Kidney tubule cell (primary cell): ENCODE results near the gene SLC17A4.

Experiments used
- DNase-seq: peaks from one replicate; pipeline ENCODE4 v3.0.0-alpha.2; 2018; ENCODE audit warnings: low spot score

SLC17A4 gene

DNA sequence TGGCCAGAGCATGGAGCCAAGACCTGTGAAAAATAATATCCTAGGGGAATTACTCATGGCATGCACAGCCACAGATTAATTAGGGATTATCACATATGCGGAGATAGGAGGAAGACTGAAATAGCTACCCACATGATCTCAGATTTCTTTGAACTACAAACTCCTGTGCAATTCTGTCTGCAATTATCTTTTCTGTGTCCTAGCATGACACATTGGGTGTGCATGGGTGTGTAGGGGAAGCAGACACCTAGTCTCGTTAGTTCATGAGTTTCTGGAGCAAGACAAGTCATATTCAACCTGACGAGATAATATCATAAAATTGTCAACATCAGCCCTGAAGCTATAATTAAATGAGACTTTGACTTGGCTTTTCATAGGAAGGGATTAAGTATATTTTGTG lies 3.6 kb upstream of the SLC17A4 start:
- DNase-seq: no peak

GRCh38 chr6:25753079-25753478 lies 1.5 kb upstream of the SLC17A4 start:
- no peak for DNase-seq

DNA sequence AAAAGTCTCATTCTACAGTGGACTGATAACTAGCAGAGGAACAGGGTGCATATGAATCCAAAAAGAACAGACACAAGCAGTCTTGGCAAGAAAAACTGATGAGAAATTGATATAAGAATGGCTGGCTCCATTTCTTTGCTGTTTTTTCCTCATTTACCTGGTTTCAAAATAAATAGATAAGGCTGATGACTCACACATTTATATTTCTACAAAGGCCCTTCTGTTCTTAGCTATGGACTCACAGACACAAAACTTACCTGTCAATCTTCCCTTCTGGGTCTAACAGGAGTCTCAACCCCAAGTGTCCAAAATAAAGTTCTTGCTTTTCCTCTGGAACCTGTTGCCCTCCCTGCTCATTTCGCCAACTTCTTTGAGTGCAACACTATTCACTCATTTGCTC lies 941 bp downstream of the SLC17A4 start:
- DNase-seq: no peak

GRCh38 chr6:25756382-25757363 lies 2.1 kb downstream of the SLC17A4 start:
- DNase-seq: no peak

- DNase-seq: no peak
Measured at GRCh38 chr6:25757936-25758642, 3.5 kb downstream of the SLC17A4 start.

DNA sequence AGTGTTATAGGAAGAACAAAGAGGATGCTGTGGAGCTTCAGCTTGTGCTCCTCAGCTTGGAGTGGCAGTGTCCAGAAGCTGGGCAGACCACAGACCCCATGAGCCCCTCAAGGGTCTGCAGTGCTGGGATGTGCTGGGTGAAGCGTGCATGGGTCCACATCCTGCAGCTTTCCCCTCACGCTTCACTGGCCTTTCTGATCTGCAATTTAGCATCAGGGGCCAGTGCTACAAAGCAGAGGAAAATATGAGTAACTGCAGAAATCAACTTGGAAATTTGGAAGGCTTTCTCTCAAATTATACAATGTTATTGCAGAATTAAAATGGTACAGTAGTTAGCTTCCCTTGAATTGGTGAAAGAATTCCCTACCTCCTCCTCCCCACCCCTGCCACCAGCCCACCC lies 10.1 kb downstream of the SLC17A4 start:
- DNase-seq: no peak

- no peak for DNase-seq
Measured at GRCh38 chr6:25768566-25768965, 14.0 kb downstream of the SLC17A4 start.

- peak; percentile 87 for DNase-seq
Measured at GRCh38 chr6:25769983-25770382, 15.4 kb downstream of the SLC17A4 start.

- no peak for DNase-seq
Measured at GRCh38 chr6:25774120-25774715, 19.7 kb downstream of the SLC17A4 start.

GRCh38 chr6:25777031-25777430 lies 22.5 kb downstream of the SLC17A4 start:
- DNase-seq: no peak

GRCh38 chr6:25777856-25778649 lies 23.5 kb downstream of the SLC17A4 start:
- no peak for DNase-seq

DNA sequence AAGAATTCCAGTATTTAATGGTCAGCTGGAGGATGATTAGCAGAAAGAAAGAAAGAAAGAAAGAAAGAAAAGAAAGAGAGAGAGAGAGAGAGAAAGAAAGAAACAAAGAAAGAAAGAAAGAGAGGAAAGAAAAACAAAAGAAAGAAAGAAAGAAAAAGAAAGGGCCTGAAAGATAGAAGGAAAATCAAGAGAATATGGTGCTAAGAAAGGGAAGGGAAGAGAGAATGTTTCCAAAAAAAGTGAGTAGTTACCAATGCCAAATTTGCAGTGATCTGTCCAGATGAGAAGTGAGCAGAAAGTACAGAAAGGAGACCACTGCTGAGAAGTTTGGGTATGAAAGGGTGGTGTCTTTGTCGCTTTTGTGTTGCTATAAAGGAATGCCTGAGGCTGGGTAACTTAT lies 26.6 kb downstream of the SLC17A4 start:
- DNase-seq: no peak

DNA sequence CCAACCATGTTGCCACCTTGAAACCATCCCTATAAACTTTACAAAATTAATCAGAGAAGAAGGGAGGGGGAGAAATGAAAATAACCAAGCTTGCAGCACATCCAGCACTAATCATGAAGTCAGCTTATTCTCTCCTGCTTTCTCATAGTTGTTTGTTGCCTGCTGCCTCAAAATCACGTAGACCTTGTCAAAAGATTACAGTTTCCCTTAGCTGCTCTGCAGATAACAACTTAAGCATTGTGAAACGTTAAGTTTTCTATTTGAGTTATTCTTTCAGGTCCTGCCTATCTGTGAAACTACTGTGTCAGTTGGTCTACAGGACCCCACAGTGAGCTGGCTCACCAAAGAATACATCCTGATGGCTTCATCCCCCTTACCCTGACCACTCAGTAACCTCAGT lies 32.9 kb downstream of the SLC17A4 start:
- no peak for DNase-seq

GRCh38 chr6:25788305-25788922 lies 33.9 kb downstream of the SLC17A4 start:
- DNase-seq: peak; percentile 52

DNA sequence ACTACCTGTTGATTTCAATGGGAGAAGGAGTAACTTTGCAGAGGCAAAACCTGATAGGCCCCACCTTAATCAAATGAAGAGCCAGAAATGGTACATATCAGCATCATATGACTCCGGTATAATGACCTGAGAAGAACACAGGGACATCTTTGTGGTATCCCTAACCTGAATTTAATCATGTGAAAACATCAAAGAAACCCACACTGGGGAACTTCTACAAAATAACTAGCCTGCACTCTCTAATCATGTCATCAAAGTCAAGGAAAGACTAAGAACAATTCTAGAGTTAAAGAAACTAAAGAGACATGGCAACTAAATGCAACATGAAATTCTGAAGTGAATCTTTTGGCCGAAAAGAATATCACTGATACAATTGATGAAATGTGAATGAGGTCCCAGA lies 34.9 kb downstream of the SLC17A4 start:
- DNase-seq: no peak

DNA sequence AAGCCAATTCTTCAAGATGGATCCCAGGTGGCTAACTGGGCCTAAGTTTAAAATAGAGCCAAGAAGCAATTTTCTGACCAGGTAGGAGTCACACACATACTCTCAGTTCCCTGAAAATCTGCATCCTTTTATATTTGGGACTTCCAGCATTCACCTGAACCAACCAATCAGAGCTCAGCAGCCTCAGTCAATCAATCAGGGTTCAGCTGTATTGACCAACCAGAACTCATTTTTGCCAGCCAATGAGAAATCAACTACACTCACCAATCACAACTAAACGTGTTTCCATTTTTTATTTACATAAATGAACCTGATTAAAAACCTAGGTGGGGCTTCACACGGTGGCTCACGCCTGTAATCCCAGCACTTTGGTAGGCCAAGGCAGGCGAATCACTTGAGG lies 37.5 kb downstream of the SLC17A4 start:
- no peak for DNase-seq

- no peak for DNase-seq
Measured at GRCh38 chr6:25793970-25794369, 39.4 kb downstream of the SLC17A4 start.

DNA sequence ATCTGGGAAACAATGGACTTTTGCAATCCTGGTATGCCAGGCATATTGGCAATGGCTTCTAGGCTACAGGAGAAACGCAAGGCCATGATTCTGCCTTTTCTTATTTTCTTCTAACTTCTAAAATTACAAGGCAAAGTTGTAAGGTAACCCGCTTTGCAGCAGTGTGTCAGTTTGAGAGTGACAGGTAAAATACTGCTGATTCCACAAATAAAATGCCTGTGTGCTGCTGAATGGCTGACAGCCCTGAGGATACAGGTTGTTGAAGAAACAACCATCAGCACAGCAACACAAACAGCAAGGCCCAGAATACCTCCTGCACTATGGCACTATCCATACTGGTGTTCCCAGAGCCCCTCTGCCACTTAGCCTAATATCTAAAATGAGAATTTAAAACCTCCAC lies 40.2 kb downstream of the SLC17A4 start:
- DNase-seq: no peak

- no peak for DNase-seq
Measured at GRCh38 chr6:25801436-25801835, 46.9 kb downstream of the SLC17A4 start.

DNA sequence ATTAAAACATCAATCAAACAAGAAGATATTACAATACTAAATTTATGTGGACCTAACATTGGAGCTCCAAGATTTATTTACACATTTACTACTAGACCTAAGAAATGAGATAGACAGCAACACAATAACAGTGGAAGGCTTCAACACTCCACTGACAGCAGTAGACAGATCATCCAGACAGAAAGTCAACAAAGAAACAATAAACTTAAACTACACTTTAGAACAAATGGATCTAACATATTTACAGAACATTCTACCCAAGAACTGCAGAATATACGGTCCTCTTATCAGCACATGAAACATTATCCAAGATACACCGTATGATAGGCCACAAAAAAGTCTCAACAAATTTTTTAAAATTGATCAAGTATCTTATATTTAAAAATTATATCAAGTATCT lies 50.3 kb downstream of the SLC17A4 start:
- no peak for DNase-seq

DNA sequence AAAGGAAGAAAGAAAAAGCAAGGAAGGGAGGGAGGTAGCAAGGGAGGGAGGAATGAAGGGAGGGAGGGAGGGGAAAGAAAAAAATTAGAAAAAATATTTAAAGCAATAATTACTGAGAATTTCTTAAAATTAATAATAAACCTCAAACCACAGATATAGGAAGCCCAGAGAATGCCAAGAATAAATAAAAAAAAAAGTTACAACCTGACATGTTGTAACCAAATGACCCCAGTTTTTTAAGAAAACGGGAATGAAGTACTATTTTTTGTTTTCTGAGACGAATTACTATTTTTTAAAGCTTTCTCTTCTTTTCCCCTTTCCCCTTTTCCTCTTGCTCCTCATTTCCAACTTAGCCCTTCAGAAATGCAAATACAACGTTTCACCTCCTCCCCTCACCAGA lies 60.7 kb downstream of the SLC17A4 start:
- no peak for DNase-seq

DNA sequence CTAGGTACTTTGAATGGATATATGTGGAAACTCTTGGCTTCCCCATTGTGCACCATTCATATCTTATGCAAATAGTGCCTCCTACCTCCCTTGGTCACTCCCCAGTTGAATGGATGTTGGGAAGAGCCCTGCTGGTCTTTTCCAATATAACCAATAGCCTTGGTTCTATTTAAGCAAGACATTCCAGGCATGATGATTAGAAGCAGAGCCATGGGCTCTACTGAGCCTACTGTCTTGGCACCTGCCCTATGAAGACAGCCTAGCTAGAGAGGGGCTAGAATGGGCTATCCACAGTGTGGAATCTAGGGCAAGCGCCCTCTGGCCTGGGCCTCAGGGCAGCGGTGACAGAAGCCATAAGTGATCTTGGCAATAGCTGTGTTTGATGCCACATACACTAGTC lies 61.7 kb downstream of the SLC17A4 start:
- DNase-seq: no peak
